ENCODE measurements around the gene NOTCH4. TPM values are rescaled to one million over a fixed set of nuclear protein-coding genes. Genes with fewer than 3 reads are reported as not detected.
A peak's percentile ranks its signal among the peaks of the same experiment; 100 is the strongest.

The NOTCH4 gene
- total RNA-seq, 5 donors from 2014 or later (not counting 1 experiment from before 2014, with no cell fraction given) = 0.70 to 1.7 (median 1.1) TPM

GRCh38 chr6:32177788-32178546 lies 45.9 kb downstream of the NOTCH4 start, which contains the start of gene RNF5:
RNF5 (plus strand) TSS chr6:32178405; CDS start chr6:32178512, 107 bp downstream.
- Histone ChIP-seq H3K27me3 (replicated peaks in 1 of 2; ENCODE audit: control insufficient read depth in 2 of 2, extremely low read depth in 1 of 2, insufficient read depth in 2 of 2, low read length in 1 of 2) (no peaks in the 10 kb centered on the region), H3K36me3 (ENCODE audit: control insufficient read depth in 2 of 2, extremely low read depth in 1 of 2, insufficient read depth in 1 of 2, low read length in 1 of 2) (peaks cover 0 to 30% of the 10 kb centered on the region in 2 donors), H3K4me1 (ENCODE audit: control insufficient read depth in 1 of 2, extremely low read depth in 1 of 2, insufficient read depth in 2 of 2, low read length in 2 of 2) (peaks cover 40 to 70% of the 10 kb centered on the region in 2 experiments), H3K9me3 (no peaks in the 10 kb centered on the region), H3K4me3 (ENCODE audit: control insufficient read depth in 1 of 2, extremely low read depth in 1 of 2, low read length in 1 of 2) (peak within 1 kb of the TSS; percentile 82 to 83), H3K27ac (ENCODE audit: low read length) (peak within 1 kb of the TSS; percentile 94)
- CTCF ChIA-PET = interaction anchor here in 1 of 2 donors (0.6 to 1.4 kb wide), 4 partner anchors 15 to 1020 kb away, joined by 3 to 6 read pairs (median 3); partner anchors contain the start of genes ATF6B, GPSM3 and TCF19
- POLR2A ChIA-PET = interaction anchor here in 1 of 2 donors (1.1 kb wide), 1 partner anchor 15 kb away, joined by 3 read pairs; the partner anchor contains the start of gene GPSM3
- H3K4me3 Mint-ChIP-seq = peak within 1 kb of the TSS; percentile 92 to 98 (median 95)
- H3K27ac Mint-ChIP-seq = peak within 1 kb of the TSS; percentile 96 to 99
- ATAC-seq (replicated peaks in 1 of 4) (peak; percentile 82 to 85 (median 84)), DNase-seq (peak; percentile 81 to 99 (median 93))
- no peaks in the 10 kb centered on the region for H3K27me3 Mint-ChIP-seq
- no peaks in the 10 kb centered on the region for H3K9me3 Mint-ChIP-seq
- WGBS (ENCODE audit: insufficient coverage) = 0% methylated on average over 29 of the region's 33 CpGs
- H3K4me1 Mint-ChIP-seq = peaks cover 76 to 87% (median 83%) of the 10 kb centered on the region in 3 donors
- peaks cover 17% of the 10 kb centered on the region for H3K36me3 Mint-ChIP-seq

- DNase-seq = peak in 5 of 35 experiments; percentile 11 to 36 (median 18)
- H3K27me3 ChIP-seq (replicated peaks in 1 of 2; ENCODE audit: control insufficient read depth in 2 of 2, extremely low read depth in 1 of 2, insufficient read depth in 2 of 2, low read length in 1 of 2) = no peaks in the 10 kb centered on the region
- CTCF ChIA-PET = interaction anchor here in 1 of 2 donors (0.6 to 1.4 kb wide), 5 partner anchors 16 to 1019 kb away, joined by 3 to 6 read pairs (median 3); partner anchors contain the start of genes ATF6B, FKBPL, GPSM3 and TCF19
- peaks cover 0 to 23% of the 10 kb centered on the region in 2 donors for H3K36me3 ChIP-seq (ENCODE audit: control insufficient read depth in 2 of 2, extremely low read depth in 1 of 2, insufficient read depth in 1 of 2, low read length in 1 of 2)
- H3K4me1 ChIP-seq (ENCODE audit: control insufficient read depth in 1 of 2, extremely low read depth in 1 of 2, insufficient read depth in 2 of 2, low read length in 2 of 2) = peaks cover 46 to 65% of the 10 kb centered on the region in 2 experiments
- peak overlapping the region; percentile 96 to 99 for H3K27ac Mint-ChIP-seq
- POLR2A ChIA-PET = interaction anchor here in 1 of 2 donors (1.1 kb wide), 1 partner anchor 16 kb away, joined by 3 read pairs; the partner anchor contains the start of gene GPSM3
- no peaks in the 10 kb centered on the region for H3K9me3 Mint-ChIP-seq
- H3K4me1 Mint-ChIP-seq = peaks cover 79 to 88% (median 83%) of the 10 kb centered on the region in 3 donors
- under 1% methylated on average over 13 of the region's 20 CpGs for WGBS (ENCODE audit: insufficient coverage)
- no peaks in the 10 kb centered on the region for H3K9me3 ChIP-seq
- H3K36me3 Mint-ChIP-seq = peaks cover 17% of the 10 kb centered on the region
- H3K4me3 Mint-ChIP-seq = peak overlapping the region; percentile 92 to 98 (median 95)
- ATAC-seq (replicated peaks in 1 of 4) = peak in 3 of 4 experiments; percentile 0 to 5 (median 4)
- H3K27ac ChIP-seq (ENCODE audit: low read length) = peak overlapping the region; percentile 94
- no peaks in the 10 kb centered on the region for H3K27me3 Mint-ChIP-seq
- peak overlapping the region; percentile 82 to 83 for H3K4me3 ChIP-seq (ENCODE audit: control insufficient read depth in 1 of 2, extremely low read depth in 1 of 2, low read length in 1 of 2)
These were observed 46.6 kb downstream of the NOTCH4 start for GRCh38 chr6:32177183-32177787.

GRCh38 chr6:32176476-32177182 lies 47.2 kb downstream of the NOTCH4 start:
- no peaks in the 10 kb centered on the region for H3K9me3 Mint-ChIP-seq
- Histone ChIP-seq H3K9me3 (no peaks in the 10 kb centered on the region), H3K4me3 (ENCODE audit: control insufficient read depth in 1 of 2, extremely low read depth in 1 of 2, low read length in 1 of 2) (peak overlapping the region; percentile 82 to 83), H3K4me1 (ENCODE audit: control insufficient read depth in 1 of 2, extremely low read depth in 1 of 2, insufficient read depth in 2 of 2, low read length in 2 of 2) (peaks cover 46 to 61% of the 10 kb centered on the region in 2 experiments), H3K27ac (ENCODE audit: low read length) (peak overlapping the region; percentile 94), H3K36me3 (ENCODE audit: control insufficient read depth in 2 of 2, extremely low read depth in 1 of 2, insufficient read depth in 1 of 2, low read length in 1 of 2) (peaks cover 0 to 17% of the 10 kb centered on the region in 2 donors), H3K27me3 (replicated peaks in 1 of 2; ENCODE audit: control insufficient read depth in 2 of 2, extremely low read depth in 1 of 2, insufficient read depth in 2 of 2, low read length in 1 of 2) (no peaks in the 10 kb centered on the region)
- 70% methylated on average over 2 of the region's 5 CpGs for WGBS (ENCODE audit: insufficient coverage)
- H3K27me3 Mint-ChIP-seq = no peaks in the 10 kb centered on the region
- POLR2A ChIA-PET = no interaction called here
- CTCF ChIA-PET = interaction anchor here in 1 of 2 donors (0.6 to 1.4 kb wide), 6 partner anchors 16 to 70 kb away, joined by 3 to 6 read pairs (median 3); partner anchors contain the start of genes ATF6B, FKBPL and GPSM3
- H3K4me1 Mint-ChIP-seq = peaks cover 79 to 88% (median 83%) of the 10 kb centered on the region in 3 donors
- DNase-seq (no peak), ATAC-seq (replicated peaks in 1 of 4) (no peak)
- H3K27ac Mint-ChIP-seq = peak overlapping the region; percentile 96 to 99
- peak overlapping the region; percentile 92 to 98 (median 95) for H3K4me3 Mint-ChIP-seq
- H3K36me3 Mint-ChIP-seq = peaks cover 17% of the 10 kb centered on the region

- H3K9me3 Mint-ChIP-seq = no peaks in the 10 kb centered on the region
- H3K36me3 Mint-ChIP-seq = peaks cover 13% of the 10 kb centered on the region
- Histone ChIP-seq H3K27ac (ENCODE audit: low read length) (peak within 1 kb of the TSS; percentile 94), H3K9me3 (no peaks in the 10 kb centered on the region), H3K27me3 (replicated peaks in 1 of 2; ENCODE audit: control insufficient read depth in 2 of 2, extremely low read depth in 1 of 2, insufficient read depth in 2 of 2, low read length in 1 of 2) (no peaks in the 10 kb centered on the region), H3K4me3 (ENCODE audit: control insufficient read depth in 1 of 2, extremely low read depth in 1 of 2, low read length in 1 of 2) (peak within 1 kb of the TSS; percentile 82 to 83), H3K36me3 (ENCODE audit: control insufficient read depth in 2 of 2, extremely low read depth in 1 of 2, insufficient read depth in 1 of 2, low read length in 1 of 2) (peaks cover 0 to 13% of the 10 kb centered on the region in 2 donors), H3K4me1 (ENCODE audit: control insufficient read depth in 1 of 2, extremely low read depth in 1 of 2, insufficient read depth in 2 of 2, low read length in 2 of 2) (peaks cover 46 to 61% of the 10 kb centered on the region in 2 experiments)
- ChIA-PET POLR2A (no interaction called here), CTCF (interaction anchor here in 1 of 2 donors (0.6 kb wide), 1 partner anchor 20 kb away, joined by 4 read pairs; no protein-coding TSS in a partner anchor)
- peak within 1 kb of the TSS; percentile 92 to 98 (median 95) for H3K4me3 Mint-ChIP-seq
- H3K27ac Mint-ChIP-seq = peak within 1 kb of the TSS; percentile 96 to 99
- peaks cover 77 to 87% (median 80%) of the 10 kb centered on the region in 3 donors for H3K4me1 Mint-ChIP-seq
- peak; percentile 48 to 55 (median 50) for ATAC-seq (replicated peaks in 1 of 4)
- no peaks in the 10 kb centered on the region for H3K27me3 Mint-ChIP-seq
- WGBS (ENCODE audit: insufficient coverage) = 1% methylated on average over 14 of the region's 27 CpGs
- peak; percentile 89 to 98 (median 96) for DNase-seq
These were observed 48.0 kb downstream of the NOTCH4 start, which contains the start of gene AGPAT1 for GRCh38 chr6:32175711-32176475. AGPAT1 (minus strand) TSS chr6:32176084; CDS start chr6:32171496, 4,588 bp downstream.

GRCh38 chr6:32175322-32175710 lies 48.6 kb downstream of the NOTCH4 start:
- Histone ChIP-seq H3K4me3 (ENCODE audit: control insufficient read depth in 1 of 2, extremely low read depth in 1 of 2, low read length in 1 of 2) (peak overlapping the region; percentile 82 to 83), H3K27ac (ENCODE audit: low read length) (peak overlapping the region; percentile 69), H3K27me3 (replicated peaks in 1 of 2; ENCODE audit: control insufficient read depth in 2 of 2, extremely low read depth in 1 of 2, insufficient read depth in 2 of 2, low read length in 1 of 2) (no peaks in the 10 kb centered on the region), H3K9me3 (no peaks in the 10 kb centered on the region), H3K36me3 (ENCODE audit: control insufficient read depth in 2 of 2, extremely low read depth in 1 of 2, insufficient read depth in 1 of 2, low read length in 1 of 2) (peaks cover 3 to 16% of the 10 kb centered on the region in 2 donors), H3K4me1 (ENCODE audit: control insufficient read depth in 1 of 2, extremely low read depth in 1 of 2, insufficient read depth in 2 of 2, low read length in 2 of 2) (peaks cover 46 to 61% of the 10 kb centered on the region in 2 experiments)
- WGBS (ENCODE audit: insufficient coverage) = no CpG with 5 or more reads among the region's 2 CpGs
- ATAC-seq (replicated peaks in 1 of 4) (no peak), DNase-seq (no peak)
- peak overlapping the region; percentile 92 to 98 (median 95) for H3K4me3 Mint-ChIP-seq
- peak overlapping the region; percentile 74 to 78 for H3K27ac Mint-ChIP-seq
- ChIA-PET POLR2A (no interaction called here), CTCF (no interaction called here)
- H3K36me3 Mint-ChIP-seq = peaks cover 13% of the 10 kb centered on the region
- no peaks in the 10 kb centered on the region for H3K9me3 Mint-ChIP-seq
- no peaks in the 10 kb centered on the region for H3K27me3 Mint-ChIP-seq
- peaks cover 71 to 85% (median 74%) of the 10 kb centered on the region in 3 donors for H3K4me1 Mint-ChIP-seq
